ENCODE data around the gene OTX2.

Gene OTX2

DNA sequence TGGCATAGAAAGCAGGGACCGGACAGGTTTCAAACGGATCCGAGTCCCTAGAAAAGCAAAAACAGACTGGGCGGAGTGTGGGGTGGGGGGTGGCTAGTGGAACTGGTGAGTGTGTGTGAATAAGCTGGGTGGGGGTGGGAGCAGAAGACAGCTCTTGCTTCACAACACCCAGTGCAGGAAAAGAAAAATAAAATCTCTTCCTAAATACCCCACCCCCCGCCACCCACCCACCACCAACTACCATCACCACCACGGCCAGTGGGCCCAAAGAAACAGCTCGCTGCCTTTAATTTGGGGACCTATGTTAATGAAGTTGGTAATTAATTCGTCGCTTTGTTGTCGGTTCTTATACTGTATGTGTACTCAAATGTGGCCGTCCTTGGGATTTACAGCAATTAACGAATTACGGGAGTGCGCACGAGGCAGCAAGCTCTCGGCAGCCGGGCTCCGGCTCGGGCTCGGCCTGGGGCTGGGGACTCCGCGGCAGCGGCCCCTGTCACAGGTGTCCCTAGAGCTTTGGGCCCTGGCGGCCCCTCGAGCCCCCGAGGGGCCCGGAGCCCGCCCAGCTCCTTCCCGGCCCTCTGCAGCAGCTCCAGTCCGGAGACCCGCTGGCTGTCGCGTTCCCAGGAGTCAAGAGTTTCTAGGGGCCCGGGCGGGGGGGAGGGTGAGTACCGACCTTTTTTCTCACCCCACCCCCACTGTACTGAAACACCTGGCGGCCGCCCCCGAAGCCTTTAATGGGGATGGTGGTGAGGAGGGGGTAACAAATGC is 1.5 kb upstream of the OTX2 start:
- DNase-seq, result no peak

DNA sequence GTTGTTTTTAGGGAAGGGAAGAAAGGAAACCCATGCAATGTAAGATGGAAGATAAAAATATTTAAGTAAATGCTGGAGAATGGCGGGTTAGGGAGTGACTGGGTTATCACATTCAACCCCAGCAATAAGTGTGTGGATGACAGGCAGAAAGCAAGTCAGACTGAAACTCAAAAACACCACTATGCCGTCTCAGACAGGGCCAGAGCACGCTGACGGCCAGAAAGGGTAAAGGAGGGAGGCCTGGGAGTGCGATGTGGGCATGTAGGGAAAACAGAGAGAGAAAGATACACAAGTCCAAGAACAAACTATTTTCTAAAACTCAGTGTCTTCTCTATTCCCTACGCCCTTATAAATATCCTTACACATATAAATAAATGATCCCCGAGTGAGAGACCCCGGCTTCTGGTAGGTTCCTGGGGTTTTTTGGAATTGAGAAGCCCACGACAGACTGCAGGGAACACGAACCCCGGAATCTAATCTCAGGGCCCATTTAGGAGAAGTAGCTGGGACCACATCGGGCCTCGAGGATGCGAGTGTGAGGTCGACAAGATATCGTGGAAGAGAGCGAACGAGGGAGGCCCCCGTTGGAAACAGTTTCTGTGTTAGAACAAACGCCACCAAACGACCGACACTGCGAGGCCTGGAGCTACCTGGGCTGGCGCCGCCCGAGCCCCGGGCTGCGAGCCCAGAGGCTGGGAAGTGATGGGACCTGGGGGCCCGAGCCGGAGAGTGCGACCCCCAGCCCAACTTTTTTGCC is 735 bp upstream of the OTX2 start:
- no peak for DNase-seq

DNA sequence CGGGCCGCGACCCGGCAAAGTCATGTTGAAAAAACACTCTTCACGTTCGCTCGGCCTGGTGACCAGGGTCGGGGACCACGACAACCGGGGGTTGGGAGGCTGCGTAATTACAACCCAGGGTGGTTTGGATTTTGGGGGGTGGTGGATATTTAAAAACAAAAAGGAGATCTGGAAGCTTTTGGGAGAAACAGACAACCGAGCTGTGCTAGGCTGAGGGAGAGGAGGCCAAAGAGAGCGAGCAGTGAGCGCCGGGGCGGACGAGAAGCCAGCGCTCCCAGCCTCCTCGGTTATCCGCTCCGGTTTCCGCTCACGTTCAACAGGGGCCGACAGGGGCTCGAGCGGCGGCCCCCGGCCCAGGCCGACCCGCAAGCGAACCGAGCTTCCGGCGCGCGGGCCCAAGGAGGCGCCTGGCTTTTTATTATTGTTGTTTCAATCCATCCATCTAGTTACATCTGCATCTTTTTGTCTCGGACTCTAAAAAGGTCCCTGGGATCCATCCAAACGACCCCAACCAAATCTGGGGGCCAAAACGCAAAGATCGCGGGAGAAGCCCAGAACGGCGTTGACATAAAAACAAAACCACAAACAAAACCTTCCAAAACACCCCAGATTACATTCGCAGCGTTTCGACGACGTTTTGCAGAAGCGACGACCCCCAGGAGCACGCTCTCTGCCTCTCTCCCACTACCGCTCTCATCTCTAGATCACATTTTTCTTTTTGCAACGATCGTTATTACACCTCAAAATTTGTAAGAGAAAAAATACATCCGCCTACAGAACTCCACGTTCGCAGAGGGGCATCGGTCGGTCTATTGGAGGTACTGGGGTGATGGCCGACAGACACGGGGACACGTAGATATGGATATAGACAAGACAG is 771 bp downstream of the OTX2 start:
- DNase-seq, result no peak

DNA sequence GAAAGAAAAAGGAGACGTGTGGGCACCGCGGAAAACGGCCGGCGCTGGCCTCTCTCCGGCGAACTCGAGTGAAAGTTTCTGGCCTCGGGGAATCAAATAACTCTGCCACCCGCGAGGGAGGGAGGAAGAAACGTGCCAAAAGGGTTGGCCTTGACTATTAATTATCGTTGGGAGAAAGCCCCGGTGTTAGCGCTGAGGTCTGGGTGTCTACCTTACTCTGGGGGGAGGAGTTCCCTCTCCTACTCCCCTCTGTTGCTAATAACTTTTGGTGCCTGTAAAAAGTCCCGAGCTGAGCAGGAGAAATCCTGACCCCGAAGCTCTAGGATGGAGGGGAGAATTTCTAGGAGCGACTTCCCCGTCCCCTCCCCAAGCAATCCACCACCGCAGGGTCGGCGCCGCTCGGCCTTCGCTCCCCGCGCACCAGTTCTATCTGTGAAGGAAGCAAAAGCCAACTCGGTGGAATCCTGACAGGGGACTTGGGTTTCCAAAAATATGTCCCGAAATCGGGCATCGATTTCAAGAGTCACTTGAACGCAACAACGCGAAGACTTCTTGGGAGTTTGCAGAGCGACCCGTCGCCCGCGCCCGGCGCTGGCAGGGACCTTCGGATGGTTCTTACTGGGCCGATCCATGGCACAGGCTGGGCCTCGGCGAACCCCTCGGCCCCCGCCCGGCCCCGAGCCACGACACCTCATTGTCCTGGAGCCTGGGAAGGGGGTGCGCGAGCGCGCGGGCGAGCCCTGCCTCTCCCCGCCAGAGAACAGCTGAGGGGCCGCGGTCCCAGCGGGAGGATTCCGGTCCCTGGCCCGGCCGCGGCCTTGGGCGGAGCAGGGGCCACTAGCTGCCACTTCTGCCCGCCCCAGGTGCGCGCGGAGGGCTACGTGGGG is 1.7 kb downstream of the OTX2 start:
- no peak for DNase-seq

DNA sequence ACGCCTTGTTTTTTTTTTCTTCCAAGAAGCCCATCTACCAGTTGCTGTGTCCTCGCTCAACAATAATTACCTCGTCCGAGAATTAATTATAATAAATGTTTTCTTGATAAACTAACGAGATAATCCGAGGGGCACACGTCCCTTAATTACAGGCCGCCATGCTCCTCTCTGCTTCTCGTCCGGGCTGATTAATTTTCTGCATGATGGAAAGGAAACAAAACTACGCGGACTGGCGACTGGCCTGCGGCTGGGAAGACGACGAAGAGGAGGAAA is 2.2 kb downstream of the OTX2 start:
- no peak for DNase-seq

DNA sequence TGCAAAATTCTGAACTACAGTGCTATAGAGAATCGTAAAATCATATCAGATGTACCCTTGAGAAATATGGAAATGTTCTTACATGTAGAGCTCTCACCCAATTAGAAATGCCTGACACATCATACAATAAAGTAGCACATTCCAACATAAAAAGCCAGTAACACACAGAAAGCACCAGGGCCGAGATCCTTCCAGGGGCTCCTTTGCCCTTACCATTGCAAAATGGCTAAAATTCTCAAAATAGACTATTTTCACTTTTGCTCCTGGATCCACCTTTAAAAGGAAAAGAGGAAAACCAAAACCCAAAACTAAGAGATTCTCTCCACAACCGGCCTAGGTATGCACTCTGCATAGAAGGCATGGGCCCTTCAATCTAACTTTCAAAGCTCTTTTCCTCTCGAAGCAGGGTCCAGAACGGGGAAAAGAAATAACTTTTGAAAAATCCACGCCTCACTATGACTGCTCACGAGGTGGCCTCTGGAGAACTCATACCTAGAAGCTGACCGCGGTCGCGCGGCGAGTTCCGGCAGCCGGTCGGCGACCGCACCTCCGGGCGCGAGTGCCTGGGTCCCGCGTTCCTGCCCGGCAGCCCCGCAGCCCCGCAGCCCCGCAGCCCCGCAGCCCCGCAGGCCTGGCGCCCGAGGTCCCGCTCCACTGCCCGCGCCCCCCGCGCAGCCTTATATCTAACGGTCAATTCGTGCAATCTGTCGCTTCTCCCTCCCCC is 2.7 kb downstream of the OTX2 start:
- no peak for DNase-seq

DNA sequence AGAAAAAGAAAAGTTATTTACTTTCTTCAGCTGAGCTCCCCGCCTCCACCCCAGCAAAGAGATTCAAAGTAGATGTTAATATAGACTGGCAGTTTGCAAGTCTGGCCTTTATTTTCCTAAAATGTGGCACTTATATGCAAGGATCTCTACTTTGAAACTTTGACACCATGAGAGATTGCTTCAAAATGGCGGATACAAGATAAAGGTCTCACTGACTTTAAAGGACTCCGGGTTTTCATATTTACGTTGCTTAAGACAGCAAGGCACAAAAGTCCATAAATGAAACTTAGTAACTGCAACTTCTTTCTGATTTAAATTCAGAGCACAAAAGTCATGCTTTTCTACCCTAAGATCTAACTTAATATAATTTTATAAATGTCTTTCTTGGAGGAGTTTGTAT is 3.5 kb downstream of the OTX2 start:
- no peak for DNase-seq

DNA sequence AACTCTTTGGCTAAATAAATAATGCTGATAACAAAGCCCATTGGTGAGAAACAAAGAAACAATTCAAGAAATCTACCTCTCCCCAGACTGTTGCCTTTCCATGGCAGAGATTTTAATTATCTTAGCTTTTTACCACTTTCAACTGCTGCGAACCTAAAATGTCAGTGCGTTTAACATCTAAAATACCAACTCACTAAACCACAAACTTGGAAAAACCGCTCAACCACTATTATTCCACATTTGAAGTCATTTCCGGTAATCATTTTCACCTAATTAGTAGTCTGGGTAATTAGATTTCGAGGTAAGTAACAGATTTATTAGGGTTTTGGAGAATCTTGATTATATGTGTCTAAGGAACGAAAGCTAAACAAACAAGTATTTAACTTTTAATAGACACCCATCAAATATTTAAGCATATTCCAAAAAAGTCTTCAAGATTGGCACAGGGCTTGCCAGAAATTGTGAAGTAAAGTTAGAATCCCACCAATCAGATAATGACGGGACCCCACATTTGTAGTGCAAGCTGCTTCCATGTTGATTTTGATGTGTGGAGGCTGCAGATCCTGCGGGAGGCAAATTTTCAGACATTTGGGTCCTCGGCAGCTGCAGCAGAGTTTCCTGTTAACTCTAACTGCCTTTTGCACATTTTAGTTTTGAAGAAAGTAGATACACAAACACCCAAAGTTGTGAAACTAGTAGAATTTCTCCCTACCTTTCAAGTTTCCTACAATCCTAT is 4.1 kb downstream of the OTX2 start:
- DNase-seq, result no peak

DNA sequence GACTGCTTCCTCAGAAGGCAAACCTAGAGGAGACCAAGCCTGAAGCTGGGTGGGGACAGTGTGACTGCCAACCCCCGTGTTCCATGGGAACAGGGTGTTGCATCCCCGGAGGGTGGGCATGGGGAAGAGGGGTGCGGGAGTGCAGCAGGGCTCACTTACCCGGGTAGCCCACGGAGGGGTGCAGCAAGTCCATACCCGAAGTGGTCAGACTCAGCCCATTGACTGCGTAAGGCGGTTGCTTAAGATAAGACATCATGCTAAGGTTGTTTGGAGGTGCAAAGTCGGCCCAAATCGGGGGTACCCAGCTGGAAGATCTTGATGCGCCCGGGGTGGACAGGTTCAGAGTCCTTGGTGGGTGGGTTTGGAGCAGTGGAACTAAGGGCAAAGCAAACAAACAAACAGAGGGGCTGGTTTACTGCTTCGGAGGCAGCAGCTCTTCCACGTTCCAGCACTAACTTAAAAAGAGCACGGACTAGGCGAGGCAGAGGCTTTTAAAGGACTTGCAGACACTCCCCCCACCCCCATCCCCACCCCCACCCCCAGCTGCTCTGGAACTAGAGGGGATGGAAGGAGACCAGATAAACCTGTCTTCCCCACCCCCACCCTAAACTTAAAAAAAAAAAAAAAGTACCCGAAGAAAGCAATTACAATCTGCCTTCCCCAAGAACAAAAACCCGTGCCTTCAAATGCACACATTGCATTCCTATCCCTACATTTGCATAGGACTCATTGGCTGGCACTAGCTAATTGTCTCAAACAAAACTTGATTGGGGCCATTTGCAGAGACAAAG is 4.9 kb downstream of the OTX2 start:
- no peak for DNase-seq

DNA sequence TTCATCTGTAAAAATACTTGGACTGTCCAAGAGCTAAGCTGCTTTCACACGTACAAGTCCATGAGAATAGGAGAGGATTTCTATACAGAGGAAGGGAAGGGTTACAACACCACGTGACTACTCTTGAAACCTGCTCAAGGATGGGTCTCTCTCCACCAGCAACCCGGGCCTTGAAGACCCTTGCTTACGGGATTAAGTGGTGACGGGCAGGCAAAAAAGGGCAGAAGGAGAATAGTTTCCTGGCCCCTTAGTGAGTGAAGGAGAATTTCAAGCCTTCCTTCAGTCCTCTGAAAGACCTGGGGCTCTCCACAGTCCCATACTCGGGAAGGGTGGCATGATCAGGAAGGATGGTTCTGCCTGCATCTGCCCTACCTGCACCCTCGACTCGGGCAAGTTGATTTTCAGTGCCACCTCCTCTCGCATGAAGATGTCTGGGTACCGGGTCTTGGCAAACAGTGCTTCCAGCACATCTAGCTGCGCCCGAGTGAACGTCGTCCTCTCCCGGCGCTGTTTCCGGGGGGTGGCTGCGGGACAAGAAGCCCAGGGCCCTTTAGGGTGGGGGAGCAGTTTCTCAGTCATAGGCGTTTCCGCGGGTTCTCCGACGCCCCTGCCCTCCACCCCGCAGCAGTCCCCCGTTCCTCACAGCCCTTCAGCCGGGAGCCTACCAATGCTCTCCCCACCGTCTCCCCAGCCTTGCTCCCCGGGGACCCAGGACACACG is 6.3 kb downstream of the OTX2 start:
- no peak for DNase-seq

DNA sequence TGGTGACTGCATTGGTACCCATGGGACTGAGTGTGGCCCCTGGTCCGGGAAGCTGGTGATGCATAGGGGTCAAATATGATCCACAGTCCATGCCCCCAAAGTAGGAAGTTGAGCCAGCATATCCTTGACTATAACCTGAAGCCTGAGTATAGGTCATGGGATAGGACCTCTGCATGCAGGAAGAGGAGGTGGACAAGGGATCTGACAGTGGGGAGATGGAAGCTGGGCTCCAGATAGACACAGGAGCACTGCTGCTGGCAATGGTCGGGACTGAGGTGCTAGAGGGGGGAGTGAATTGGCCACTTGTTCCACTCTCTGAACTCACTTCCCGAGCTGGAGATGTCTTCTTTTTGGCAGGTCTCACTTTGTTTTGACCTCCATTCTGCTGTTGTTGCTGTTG is 8.4 kb downstream of the OTX2 start:
- no peak for DNase-seq

DNA sequence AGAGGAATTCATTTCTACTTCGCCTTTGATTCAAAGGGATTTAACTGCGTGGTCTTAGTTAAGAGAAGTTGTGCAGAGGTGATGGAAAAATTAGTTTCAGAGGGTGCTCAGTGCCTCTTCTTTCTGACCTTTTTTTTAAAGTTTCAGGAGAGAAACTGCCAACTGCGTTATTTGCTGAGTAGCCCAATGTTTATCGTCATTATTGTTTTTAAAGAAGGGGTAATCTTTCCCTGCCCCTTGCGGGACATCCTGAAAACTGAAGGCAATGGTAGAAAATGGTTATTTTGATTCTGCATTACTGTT is 11.0 kb downstream of the OTX2 start:
- DNase-seq, result no peak

DNA sequence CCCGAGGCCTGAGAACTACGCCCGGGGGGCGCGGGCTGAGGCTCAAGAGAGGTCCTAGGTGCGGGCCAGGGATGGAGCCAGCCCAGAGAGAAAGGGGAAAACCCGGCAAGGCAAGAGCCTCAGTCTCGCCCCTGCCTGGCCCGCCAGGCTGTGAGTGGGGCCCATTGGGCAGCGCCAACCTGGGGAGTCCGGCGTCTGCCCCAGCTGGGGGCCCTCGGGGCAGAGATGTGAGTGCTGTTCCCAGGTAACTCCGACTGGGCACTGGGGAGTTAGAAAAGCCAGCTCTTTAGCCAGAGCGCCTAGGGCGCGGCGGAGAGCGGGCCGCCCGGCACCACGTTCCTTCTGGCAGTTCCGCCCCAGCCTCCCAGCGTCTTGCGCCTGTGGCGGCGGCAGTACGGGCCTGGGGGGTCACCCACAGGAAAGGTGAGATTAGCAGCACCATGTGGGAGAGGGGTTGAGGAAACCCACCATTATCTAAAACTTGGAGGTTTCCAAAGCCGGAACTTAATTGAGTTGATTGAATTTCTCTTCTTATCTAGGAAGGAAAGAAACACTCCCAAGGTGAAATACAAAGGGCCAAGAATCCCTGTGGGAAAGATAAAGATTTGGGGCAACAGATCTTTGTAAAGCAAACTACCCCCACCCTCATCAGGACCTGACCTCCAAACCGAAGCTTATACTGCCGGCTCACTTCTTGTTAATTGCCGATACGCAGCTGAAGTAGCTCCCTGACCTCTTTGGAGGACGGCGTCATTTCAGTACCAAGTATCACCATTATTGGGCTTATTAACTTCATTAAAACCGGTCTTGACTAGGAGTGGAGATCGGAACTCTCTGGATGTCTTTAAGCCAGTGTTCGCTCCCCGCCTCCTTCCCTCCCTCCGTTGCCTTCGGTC is 11.6 kb downstream of the OTX2 start:
- no peak for DNase-seq

DNA sequence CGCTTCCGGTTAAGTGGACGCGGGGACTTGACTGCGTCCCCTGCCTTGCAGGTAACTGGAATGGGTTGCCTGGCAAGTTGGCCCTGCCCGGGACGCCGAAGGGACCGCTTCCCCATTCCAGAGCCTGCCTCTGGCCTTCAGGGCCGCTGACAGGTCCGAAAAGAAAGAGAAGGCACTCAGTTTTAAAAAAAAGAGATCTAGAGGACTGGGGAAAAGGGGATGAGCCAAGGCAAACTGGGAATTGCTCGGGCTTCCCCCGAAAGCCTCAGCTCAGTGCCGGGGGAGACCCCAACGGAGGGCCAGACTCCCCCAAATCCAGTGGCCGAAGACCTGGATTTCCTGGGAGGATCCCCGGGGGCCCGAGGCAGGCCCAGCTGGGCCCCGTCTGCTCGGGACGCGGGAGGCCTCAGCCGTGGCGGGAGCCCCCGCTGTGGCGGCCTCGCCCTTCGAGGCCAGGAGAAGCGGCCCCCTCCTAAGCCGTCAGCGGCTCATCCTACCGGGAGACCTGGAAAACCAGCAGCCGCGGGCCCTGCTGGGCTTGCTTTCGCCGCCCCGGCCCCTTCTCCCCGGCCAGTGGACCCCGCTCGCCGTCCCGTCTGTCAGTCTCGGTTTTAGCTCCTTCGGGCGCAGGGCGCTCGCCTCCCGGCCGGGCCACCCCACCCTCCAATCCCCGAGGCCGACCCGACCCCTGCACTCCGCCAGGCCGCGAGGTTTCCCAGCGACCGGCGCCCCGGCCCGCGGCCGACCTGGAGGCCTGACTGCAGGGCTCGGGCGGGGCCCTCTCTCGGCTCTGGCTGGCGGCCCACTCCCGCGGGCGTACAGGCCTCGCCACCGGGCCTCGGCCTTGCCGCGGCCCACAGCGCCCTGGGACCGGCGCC is 12.5 kb downstream of the OTX2 start:
- no peak for DNase-seq

DNA sequence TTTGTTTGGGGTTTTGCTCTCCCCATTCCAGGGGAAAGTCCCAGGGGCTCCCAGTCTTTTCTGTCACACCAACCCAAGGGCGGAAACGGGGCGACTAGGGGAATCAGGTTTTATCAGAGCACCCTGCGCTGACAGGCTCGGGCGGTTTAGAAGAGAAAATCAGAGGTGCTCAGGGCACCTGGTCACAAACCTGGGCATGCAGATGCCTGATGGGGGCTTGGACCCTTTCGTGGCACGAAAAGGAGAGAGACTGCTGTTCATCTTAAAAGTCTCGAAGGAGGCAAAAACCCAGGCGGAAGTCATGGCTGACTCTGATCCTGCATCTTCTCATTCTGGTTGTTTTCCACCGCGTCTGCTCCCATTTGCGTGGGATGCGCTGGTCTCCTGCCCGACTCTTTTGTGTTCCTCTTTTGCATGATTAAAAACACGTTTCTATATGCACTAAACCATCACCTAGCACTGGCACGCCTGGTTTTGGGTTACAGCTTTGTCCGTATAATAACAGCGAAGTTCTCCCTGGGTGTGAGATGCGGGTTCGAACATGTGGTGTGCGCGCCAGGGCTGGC is 13.2 kb downstream of the OTX2 start:
- no peak for DNase-seq

DNA sequence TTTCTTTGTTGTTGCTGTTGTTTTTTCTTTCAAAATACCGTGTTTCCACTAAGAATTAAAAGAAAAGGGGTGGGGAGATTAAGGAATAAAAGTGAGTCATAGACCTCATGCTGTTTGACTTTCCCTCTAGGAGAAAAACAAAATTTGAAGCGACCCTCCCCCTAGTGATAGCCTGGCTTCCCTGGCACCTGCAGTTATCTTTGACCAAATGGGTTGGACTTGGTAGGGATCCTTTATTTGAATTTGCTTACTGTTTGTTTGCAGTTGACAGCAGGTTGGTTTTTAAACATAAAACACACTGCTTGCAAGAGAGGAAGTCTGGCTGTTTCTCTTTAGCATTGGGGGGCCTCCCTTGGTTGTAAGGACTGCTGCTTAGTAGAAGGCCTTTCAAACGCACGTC is 14.0 kb downstream of the OTX2 start:
- no peak for DNase-seq

DNA sequence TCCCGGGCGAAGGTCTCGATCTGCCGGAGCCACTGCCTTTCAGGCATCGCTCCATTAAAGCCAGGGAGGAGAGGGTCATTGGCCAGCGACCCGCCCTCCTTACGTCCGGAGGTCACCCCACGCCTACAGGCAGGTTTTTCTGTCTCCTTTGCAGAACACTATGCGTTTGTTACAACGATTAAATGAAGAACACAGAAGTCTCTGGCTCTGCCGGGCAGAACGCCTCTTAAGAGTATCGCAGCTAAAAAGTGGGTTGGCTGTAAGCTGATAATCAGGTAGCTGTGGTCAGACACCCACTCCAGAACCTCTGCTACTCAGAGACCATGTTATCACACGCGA is 15.0 kb downstream of the OTX2 start:
- DNase-seq, result no peak
